OCI-LY7 (cell line): ENCODE measurements around the gene PHKB. TPM values are rescaled to one million over a fixed set of nuclear protein-coding genes. Genes with fewer than 3 reads are reported as not detected.

Source experiments
- BruUV-seq: library from RNA; stranded (reverse); fragments of 400-500 nt; replicated peaks from 2 replicates; lab custom pipeline; 2021; lab: Mats Ljungman, UMichigan
- CTCF ChIA-PET: fragments of 300-600 bp; sonication (Branson Sonifier 250); formaldehyde crosslinking; loops from one replicate; lab custom pipeline; 2022; ENCODE audit warnings: antibody characterized with exemption; ENCODE audit not compliant: unreplicated experiment; lab: Charles Lee
- POLR2A ChIA-PET: fragments of 300-600 bp; sonication (Branson Sonifier 250); formaldehyde crosslinking; loops from one replicate; lab custom pipeline; 2022; ENCODE audit warnings: antibody characterized with exemption; lab: Charles Lee
- DNase-seq: peaks from one replicate; pipeline ENCODE4 v3.0.0-alpha.2; 2015; ENCODE audit warnings: low spot score
- H2AFZ ChIP-seq: fragments of 200-600 bp; sonication (generic), shearing (Covaris generic); 2 replicates; pipeline ENCODE4 v1.6.1; 2014; ENCODE audit warnings: mild to moderate bottlenecking, antibody characterized with exemption, low read length, moderate library complexity
- H3K27ac ChIP-seq: fragments of 200-600 bp; sonication (generic); 2 replicates; pipeline ENCODE4 v1.5.1; 2014; ENCODE audit warnings: mixed run types, low read depth, mild to moderate bottlenecking, moderate library complexity, low read length, inconsistent platforms; ENCODE audit not compliant: poor library complexity, severe bottlenecking
- H3K36me3 ChIP-seq: fragments of 200-600 bp; sonication (generic); 2 replicates; pipeline ENCODE4 v1.6.1; 2014; ENCODE audit warnings: mild to moderate bottlenecking, antibody characterized with exemption, low read length, moderate library complexity, mixed read lengths; ENCODE audit not compliant: insufficient read depth
- H3K4me1 ChIP-seq: fragments of 200-600 bp; sonication (generic); 2 replicates; pipeline ENCODE4 v1.5.1; 2014; ENCODE audit warnings: mild to moderate bottlenecking, low read length; ENCODE audit not compliant: insufficient read depth, poor library complexity, severe bottlenecking
- H3K4me2 ChIP-seq: fragments of 200-600 bp; sonication (generic); 2 replicates; pipeline ENCODE4 v1.6.1; 2014; ENCODE audit warnings: mild to moderate bottlenecking, low read length
- H3K4me3 ChIP-seq: fragments of 200-600 bp; sonication (generic); 2 replicates; pipeline ENCODE4 v1.5.1; 2014; ENCODE audit warnings: mild to moderate bottlenecking, low read depth, low read length; ENCODE audit not compliant: poor library complexity, severe bottlenecking
- H3K79me2 ChIP-seq: fragments of 200-600 bp; sonication (generic); 2 replicates; pipeline ENCODE4 v1.6.1; 2016; ENCODE audit warnings: low read depth, mild to moderate bottlenecking, low read length, moderate library complexity, mixed read lengths; ENCODE audit not compliant: insufficient read depth
- H3K9me2 ChIP-seq: fragments of 200-600 bp; sonication (generic); 2 replicates; pipeline ENCODE4 v1.6.1; 2016; ENCODE audit warnings: mild to moderate bottlenecking, low read length, mixed read lengths; ENCODE audit not compliant: insufficient read depth
- H3K9me3 ChIP-seq: fragments of 200-600 bp; sonication (generic); 2 replicates; pipeline ENCODE4 v1.6.1; 2014; ENCODE audit warnings: mild to moderate bottlenecking, mixed run types, low read length, mixed read lengths
- H4K20me1 ChIP-seq: fragments of 200-600 bp; sonication (generic); 2 replicates; pipeline ENCODE4 v1.6.1; 2014; ENCODE audit warnings: mild to moderate bottlenecking, antibody characterized with exemption, low read length, moderate library complexity, mixed read lengths; ENCODE audit not compliant: insufficient read depth
- CTCF ChIP-seq: fragments of 200-600 bp; sonication (generic); conservative IDR thresholded peaks from 2 replicates; pipeline ENCODE4 v1.5.1; 2014; ENCODE audit warnings: mild to moderate bottlenecking, antibody characterized with exemption, low read length, moderate library complexity, mixed read lengths
- EZH2phosphoT487 ChIP-seq: fragments of 200-600 bp; sonication (generic); IDR thresholded peaks from 2 replicates; pipeline ENCODE4 v1.6.1; 2018; ENCODE audit warnings: low read depth, borderline replicate concordance, mild to moderate bottlenecking, mixed run types, antibody characterized with exemption, low read length, moderate library complexity, mixed read lengths
- intact Hi-C: fragments of 100-400 bp; cut with micrococcal nuclease; formaldehyde crosslinking; loops from one replicate; pipeline ENCODE4 v1.10.0; 2022; ENCODE audit not compliant: unreplicated experiment
- total RNA-seq, 2 experiments: library from RNA; depleted of rRNA in 1 of 2; stranded (reverse); fragments of >200 nt in 1 of 2; shearing (Covaris generic) in 1 of 2; gene quantifications; 2 replicates each; pipeline ENCODE4 v1.2.3, GENCODE V29; 2014 to 2022

PHKB gene
- total RNA-seq, 2 experiments from 2014 or later, result 56.9 to 93.1 TPM

GRCh38 chr16:47571711-47572110 is 110.6 kb downstream of the PHKB start:
- Histone ChIP-seq H3K4me2 (no peak overlapping the region), H3K36me3 (peaks cover 31% of the 10 kb centered on the region), H3K9me2 (no peaks in the 10 kb centered on the region), H4K20me1 (no peaks in the 10 kb centered on the region), H3K27ac (no peak overlapping the region), H3K4me3 (no peak overlapping the region), H3K79me2 (0 out of 2 replicates have a peak, but pooled peaks cover 3% of the 10 kb centered on the region), H3K4me1 (peaks cover 16% of the 10 kb centered on the region), H3K9me3 (no peaks in the 10 kb centered on the region), H2AFZ (no peak overlapping the region)
- no peak for TF ChIP-seq CTCF
- no peak for TF ChIP-seq EZH2phosphoT487
- intact Hi-C loops, result no loop called here
- no TSS peak for BruUV-seq
- CTCF ChIA-PET, result no interaction called here
- POLR2A ChIA-PET, result interaction anchor here (0.6 to 1.6 kb wide), 2 partner anchors 10 to 120 kb away, joined by 3 to 6 read pairs; no protein-coding TSS in a partner anchor
- DNase-seq, result no peak

- DNase-seq, result peak; percentile 10
- Histone ChIP-seq H3K9me3 (no peaks in the 10 kb centered on the region), H3K4me2 (no peak overlapping the region), H3K4me1 (peaks cover 10% of the 10 kb centered on the region), H4K20me1 (no peaks in the 10 kb centered on the region), H3K79me2 (no peaks in the 10 kb centered on the region), H3K9me2 (no peaks in the 10 kb centered on the region), H3K4me3 (no peak overlapping the region), H3K36me3 (peaks cover 30% of the 10 kb centered on the region), H3K27ac (no peak overlapping the region), H2AFZ (no peak overlapping the region)
- intact Hi-C loops, result no loop called here
- ChIA-PET CTCF (no interaction called here), POLR2A (interaction anchor here (0.9 to 1.3 kb wide), 4 partner anchors 10 to 105 kb away, joined by 3 to 8 read pairs (median 3); no protein-coding TSS in a partner anchor)
- no peak for TF ChIP-seq CTCF
- TF ChIP-seq EZH2phosphoT487, result no peak
- BruUV-seq, result no TSS peak
Measured at GRCh38 chr16:47574091-47575054, 113.2 kb downstream of the PHKB start.
